ENCODE measurements around the gene MRRF. TPM values are rescaled to one million over a fixed set of nuclear protein-coding genes. Genes with fewer than 3 reads are reported as not detected.
"Not testable (repeated sequence)": the region's sequence is repeated elsewhere in the genome, so short reads cannot be mapped to it uniquely, and the experiment has no call there.

Gene MRRF
- total and polyA plus RNA-seq, 3 donors from 2014 or later, result 45.5 to 63.4 (median 54.1) TPM

- H3K4me3 ChIP-seq, result no peak overlapping the region
- H3K27me3 ChIP-seq, result no peaks in the 10 kb centered on the region
- TF ChIP-seq POLR2A (IDR thresholded peaks at IDR 0.05), result no peak
- TF ChIP-seq, protein P1, sequence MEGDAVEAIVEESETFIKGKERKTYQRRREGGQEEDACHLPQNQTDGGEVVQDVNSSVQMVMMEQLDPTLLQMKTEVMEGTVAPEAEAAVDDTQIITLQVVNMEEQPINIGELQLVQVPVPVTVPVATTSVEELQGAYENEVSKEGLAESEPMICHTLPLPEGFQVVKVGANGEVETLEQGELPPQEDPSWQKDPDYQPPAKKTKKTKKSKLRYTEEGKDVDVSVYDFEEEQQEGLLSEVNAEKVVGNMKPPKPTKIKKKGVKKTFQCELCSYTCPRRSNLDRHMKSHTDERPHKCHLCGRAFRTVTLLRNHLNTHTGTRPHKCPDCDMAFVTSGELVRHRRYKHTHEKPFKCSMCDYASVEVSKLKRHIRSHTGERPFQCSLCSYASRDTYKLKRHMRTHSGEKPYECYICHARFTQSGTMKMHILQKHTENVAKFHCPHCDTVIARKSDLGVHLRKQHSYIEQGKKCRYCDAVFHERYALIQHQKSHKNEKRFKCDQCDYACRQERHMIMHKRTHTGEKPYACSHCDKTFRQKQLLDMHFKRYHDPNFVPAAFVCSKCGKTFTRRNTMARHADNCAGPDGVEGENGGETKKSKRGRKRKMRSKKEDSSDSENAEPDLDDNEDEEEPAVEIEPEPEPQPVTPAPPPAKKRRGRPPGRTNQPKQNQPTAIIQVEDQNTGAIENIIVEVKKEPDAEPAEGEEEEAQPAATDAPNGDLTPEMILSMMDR (IDR thresholded peaks at IDR 0.05), result no peak
- no peak overlapping the region for H3K27ac ChIP-seq
- no peaks in the 10 kb centered on the region for H3K36me3 ChIP-seq (ENCODE audit: low read depth, missing control alignments)
- H3K9me3 ChIP-seq, result no peaks in the 10 kb centered on the region
- DNase-seq, result no peak
- 92 to 97% methylated on average over 2 of the region's 2 CpGs for WGBS, 2 donors
- H3K4me1 ChIP-seq, result no peaks in the 10 kb centered on the region
- intact Hi-C loops (cut with DNase I; ENCODE audit: low total_unique reads), result no loop called here
These were observed 62.5 kb downstream of the MRRF start for GRCh38 chr9:122327175-122327574.

DNA sequence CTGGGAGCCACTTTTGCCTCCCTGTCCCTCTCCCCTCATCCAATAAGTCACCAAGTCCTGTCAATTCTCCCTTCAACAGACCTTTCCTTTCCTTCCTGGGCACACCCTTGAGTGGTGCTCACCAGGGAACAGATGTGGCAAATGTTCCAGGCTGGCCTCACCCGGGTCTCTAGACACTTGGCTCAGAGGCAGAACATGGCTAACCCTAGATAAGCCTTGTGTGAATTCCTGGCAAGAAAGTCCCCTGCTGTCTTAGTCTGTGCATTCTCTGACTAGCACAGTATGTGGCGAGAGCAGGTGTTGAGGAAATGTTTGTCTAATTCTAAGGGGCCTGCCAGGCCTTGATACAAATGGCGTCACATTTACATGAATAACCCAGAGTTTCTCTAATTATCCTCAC, 64.9 kb downstream of the MRRF start:
- H3K36me3 ChIP-seq (ENCODE audit: low read depth, missing control alignments), result no peaks in the 10 kb centered on the region
- WGBS, 2 donors, result 78 to 87% methylated on average over 3 of the region's 3 CpGs
- H3K27me3 ChIP-seq, result no peaks in the 10 kb centered on the region
- TF ChIP-seq, protein P1 (IDR thresholded peaks at IDR 0.05), result no peak
- no peak for TF ChIP-seq POLR2A (IDR thresholded peaks at IDR 0.05)
- DNase-seq, result no peak
- H3K9me3 ChIP-seq, result no peaks in the 10 kb centered on the region
- no peak overlapping the region for H3K27ac ChIP-seq
- H3K4me3 ChIP-seq, result no peak overlapping the region
- intact Hi-C loops (cut with DNase I; ENCODE audit: low total_unique reads), result no loop called here
- no peaks in the 10 kb centered on the region for H3K4me1 ChIP-seq

DNA sequence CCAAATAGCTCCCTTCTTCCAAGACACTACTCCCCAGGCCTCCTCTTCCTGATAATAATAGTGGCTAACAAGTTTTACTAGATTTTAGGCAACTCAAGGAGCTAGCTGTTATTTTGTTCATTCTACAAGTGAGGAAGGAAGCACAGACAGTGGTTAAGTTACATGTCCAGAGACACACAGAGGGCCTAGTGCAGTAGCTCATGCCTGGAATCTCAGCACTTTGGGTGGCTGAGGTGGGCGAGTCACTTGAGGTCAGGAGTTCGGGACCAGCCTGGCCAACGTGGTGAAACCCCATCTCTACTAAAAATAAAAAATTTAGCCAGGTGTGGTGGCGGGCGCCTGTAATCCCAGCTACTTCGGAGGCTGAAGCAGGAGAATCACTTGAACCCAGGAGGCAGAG, 65.8 kb downstream of the MRRF start:
- H3K27me3 ChIP-seq; DNase-seq; H3K4me1 ChIP-seq; intact Hi-C loops (cut with DNase I; ENCODE audit: low total_unique reads); H3K36me3 ChIP-seq (ENCODE audit: low read depth, missing control alignments); H3K27ac ChIP-seq; H3K9me3 ChIP-seq; H3K4me3 ChIP-seq: not testable (repeated sequence)
- WGBS, 2 donors, result 90 to 97% methylated on average over 5 to 6 of the region's 6 CpGs

GRCh38 chr9:122331523-122331927, 66.8 kb downstream of the MRRF start:
- no peaks in the 10 kb centered on the region for H3K36me3 ChIP-seq (ENCODE audit: low read depth, missing control alignments)
- no peak overlapping the region for H3K4me3 ChIP-seq
- TF ChIP-seq, protein P1 (IDR thresholded peaks at IDR 0.05), result no peak
- TF ChIP-seq POLR2A (IDR thresholded peaks at IDR 0.05), result no peak
- H3K9me3 ChIP-seq, result no peaks in the 10 kb centered on the region
- intact Hi-C loops (cut with DNase I; ENCODE audit: low total_unique reads), result no loop called here
- 85 to 86% methylated on average over 3 of the region's 3 CpGs for WGBS, 2 donors
- H3K27ac ChIP-seq, result no peak overlapping the region
- no peaks in the 10 kb centered on the region for H3K4me1 ChIP-seq
- H3K27me3 ChIP-seq, result no peaks in the 10 kb centered on the region
- DNase-seq, result no peak

DNA sequence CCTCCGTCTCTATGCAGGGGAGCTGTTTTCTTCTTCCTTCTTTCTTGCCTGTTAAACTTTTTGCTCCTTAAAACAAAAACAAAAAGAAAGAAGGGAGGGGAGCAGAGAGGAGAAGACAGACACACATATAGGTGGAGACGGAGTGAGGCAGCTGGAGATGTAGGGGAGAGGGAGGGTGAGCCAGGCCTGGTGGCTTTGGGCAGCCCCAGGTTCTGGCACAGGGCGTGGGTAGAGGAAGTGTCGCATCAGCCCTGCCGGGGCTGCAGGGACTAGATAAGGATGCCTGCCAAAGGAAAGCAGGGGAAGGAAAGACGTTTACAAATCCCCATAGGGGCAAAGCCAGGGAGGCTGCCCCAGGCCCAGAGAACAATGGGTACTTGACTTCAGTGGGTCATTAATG, 67.4 kb downstream of the MRRF start:
- Histone ChIP-seq H3K9me3 (no peaks in the 10 kb centered on the region), H3K36me3 (ENCODE audit: low read depth, missing control alignments) (no peaks in the 10 kb centered on the region), H3K4me3 (no peak overlapping the region), H3K27me3 (no peaks in the 10 kb centered on the region), H3K4me1 (no peaks in the 10 kb centered on the region), H3K27ac (no peak overlapping the region)
- TF ChIP-seq, protein P1 (IDR thresholded peaks at IDR 0.05), result no peak
- no peak for TF ChIP-seq POLR2A (IDR thresholded peaks at IDR 0.05)
- 55 to 64% methylated on average over 6 of the region's 6 CpGs for WGBS, 2 donors
- no peak for DNase-seq
- intact Hi-C loops (cut with DNase I; ENCODE audit: low total_unique reads), result no loop called here
